ENCODE data around the gene POTEJ.
"Not testable (repeated sequence)": the region's sequence is repeated elsewhere in the genome, so short reads cannot be mapped to it uniquely, and the experiment has no call there.

POTEJ gene

GRCh38 chr2:130693474-130693873 lies 82.2 kb downstream of the POTEJ start:
- not testable (repeated sequence) for DNase-seq (ENCODE audit: low read depth); H3K4me3 ChIP-seq (ENCODE audit: low read depth, low read length)
- TF ChIP-seq CTCF (IDR thresholded peaks at IDR 0.05; ENCODE audit: control insufficient read depth, extremely low read depth, insufficient read depth), result peak; percentile 23; the same call in 1 of the 2 replicates

- not testable (repeated sequence) for H3K4me3 ChIP-seq (ENCODE audit: low read depth, low read length); DNase-seq (ENCODE audit: low read depth)
These were observed 92.0 kb downstream of the POTEJ start for GRCh38 chr2:130703250-130703649.

All from LNCaP clone FGC (cell line).